Lower leg skin (tissue), 4 donors: ENCODE measurements around the gene SS18L1. TPM values are rescaled to one million over a fixed set of nuclear protein-coding genes. Genes with fewer than 3 reads are reported as not detected.

Source experiments
- DNase-seq, 2 donors: peaks; one replicate each; pipeline ENCODE4 v3.0.0-alpha.2; 2019; ENCODE audit warnings: low spot score in 2 of 2
- H3K4me3 ChIP-seq: fragments of 200-600 bp; sonication (generic); 2 replicates; pipeline ENCODE4 v1.5.1; 2017; ENCODE audit warnings: mild to moderate bottlenecking, low read depth; ENCODE audit not compliant: poor library complexity, severe bottlenecking
- POLR2A ChIP-seq, 2 donors: fragments of 450-650 bp; IDR thresholded peaks; one replicate each; pipeline ENCODE4 v1.6.1; 2016 to 2017; ENCODE audit warnings: antibody characterized with exemption in 2 of 2, mild to moderate bottlenecking in 1 of 2, moderate library complexity in 1 of 2
- WGBS, 2 donors: methylation state at CpG; one replicate each; pipeline ENCODE4 v1.1.5; 2018; 5-methylcytosine and 5-hydroxymethylcytosine counted together
- intact Hi-C: fragments of 100-400 bp; cut with DNase I; formaldehyde crosslinking; loops from one replicate; pipeline ENCODE4 v1.15.0; 2023; ENCODE audit warnings: low total_unique reads
- total RNA-seq, 4 donors: library from RNA; depleted of rRNA; stranded (reverse); fragments of >200 nt; gene quantifications; one replicate each; pipeline ENCODE4 v1.1.0, GENCODE V29; 2016
- TF ChIP-seq, protein P1 (sequence below), 3 donors: fragments of 450-650 bp; IDR thresholded peaks; one replicate each; pipeline ENCODE4 v1.5.1; 2016; ENCODE audit warnings: antibody characterized with exemption in 3 of 3, mild to moderate bottlenecking in 3 of 3, moderate library complexity in 2 of 3

The SS18L1 gene
- total RNA-seq, 4 donors from 2014 or later, result 23.3 to 51.7 (median 25.8) TPM

DNA sequence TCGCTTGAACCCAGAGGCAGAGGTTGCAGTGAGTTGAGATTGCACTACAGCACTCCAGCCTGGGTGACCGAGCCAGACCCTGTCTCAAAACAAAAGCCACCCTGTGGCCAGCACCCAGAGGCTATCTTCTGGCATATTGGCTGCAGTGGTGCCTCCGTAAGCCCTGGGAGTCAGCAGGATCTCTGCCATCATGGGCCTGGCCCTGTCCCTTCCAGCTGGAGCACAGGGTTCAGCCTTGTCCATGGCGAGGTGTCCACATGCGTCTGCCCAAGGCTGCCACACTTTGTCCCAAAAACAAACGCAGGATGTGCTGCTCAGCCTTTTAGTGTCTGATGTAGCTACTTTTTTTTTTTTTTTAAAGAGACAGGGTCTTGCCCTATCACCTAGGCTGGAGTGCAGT lies 23.9 kb downstream of the SS18L1 start:
- H3K4me3 ChIP-seq, result no peak overlapping the region
- intact Hi-C loops, result no loop called here
- 83 to 85% methylated on average over 6 of the region's 6 CpGs for WGBS, 2 donors
- TF ChIP-seq, protein P1, sequence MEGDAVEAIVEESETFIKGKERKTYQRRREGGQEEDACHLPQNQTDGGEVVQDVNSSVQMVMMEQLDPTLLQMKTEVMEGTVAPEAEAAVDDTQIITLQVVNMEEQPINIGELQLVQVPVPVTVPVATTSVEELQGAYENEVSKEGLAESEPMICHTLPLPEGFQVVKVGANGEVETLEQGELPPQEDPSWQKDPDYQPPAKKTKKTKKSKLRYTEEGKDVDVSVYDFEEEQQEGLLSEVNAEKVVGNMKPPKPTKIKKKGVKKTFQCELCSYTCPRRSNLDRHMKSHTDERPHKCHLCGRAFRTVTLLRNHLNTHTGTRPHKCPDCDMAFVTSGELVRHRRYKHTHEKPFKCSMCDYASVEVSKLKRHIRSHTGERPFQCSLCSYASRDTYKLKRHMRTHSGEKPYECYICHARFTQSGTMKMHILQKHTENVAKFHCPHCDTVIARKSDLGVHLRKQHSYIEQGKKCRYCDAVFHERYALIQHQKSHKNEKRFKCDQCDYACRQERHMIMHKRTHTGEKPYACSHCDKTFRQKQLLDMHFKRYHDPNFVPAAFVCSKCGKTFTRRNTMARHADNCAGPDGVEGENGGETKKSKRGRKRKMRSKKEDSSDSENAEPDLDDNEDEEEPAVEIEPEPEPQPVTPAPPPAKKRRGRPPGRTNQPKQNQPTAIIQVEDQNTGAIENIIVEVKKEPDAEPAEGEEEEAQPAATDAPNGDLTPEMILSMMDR (IDR thresholded peaks at IDR 0.05), result no peak
- no peak for TF ChIP-seq POLR2A (IDR thresholded peaks at IDR 0.05)
- DNase-seq, result no peak

DNA sequence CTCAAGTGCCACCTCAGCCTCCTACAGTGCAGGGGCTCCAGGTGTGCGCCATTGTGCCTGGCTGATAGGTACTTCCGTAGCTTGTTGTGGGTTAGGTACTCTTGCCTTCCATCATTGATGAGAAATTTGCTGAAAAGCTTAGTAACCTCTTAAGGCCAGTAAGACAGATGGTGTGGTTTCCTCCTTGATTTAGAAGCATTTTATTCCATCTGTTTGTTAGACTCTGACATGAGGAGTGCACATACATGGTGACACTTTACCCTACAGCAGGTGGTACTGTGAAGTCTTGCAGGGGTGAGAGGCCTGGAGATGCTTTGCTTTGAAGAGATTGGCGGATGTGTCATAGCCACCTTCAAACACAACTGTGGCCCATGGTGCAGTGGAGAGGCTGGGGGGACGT lies 24.5 kb downstream of the SS18L1 start:
- no peak overlapping the region for H3K4me3 ChIP-seq
- no peak for TF ChIP-seq POLR2A (IDR thresholded peaks at IDR 0.05)
- TF ChIP-seq, protein P1 (IDR thresholded peaks at IDR 0.05), result no peak
- intact Hi-C loops, result no loop called here
- WGBS, 2 donors, result 69 to 96% methylated on average over 4 of the region's 4 CpGs
- DNase-seq, result no peak

DNA sequence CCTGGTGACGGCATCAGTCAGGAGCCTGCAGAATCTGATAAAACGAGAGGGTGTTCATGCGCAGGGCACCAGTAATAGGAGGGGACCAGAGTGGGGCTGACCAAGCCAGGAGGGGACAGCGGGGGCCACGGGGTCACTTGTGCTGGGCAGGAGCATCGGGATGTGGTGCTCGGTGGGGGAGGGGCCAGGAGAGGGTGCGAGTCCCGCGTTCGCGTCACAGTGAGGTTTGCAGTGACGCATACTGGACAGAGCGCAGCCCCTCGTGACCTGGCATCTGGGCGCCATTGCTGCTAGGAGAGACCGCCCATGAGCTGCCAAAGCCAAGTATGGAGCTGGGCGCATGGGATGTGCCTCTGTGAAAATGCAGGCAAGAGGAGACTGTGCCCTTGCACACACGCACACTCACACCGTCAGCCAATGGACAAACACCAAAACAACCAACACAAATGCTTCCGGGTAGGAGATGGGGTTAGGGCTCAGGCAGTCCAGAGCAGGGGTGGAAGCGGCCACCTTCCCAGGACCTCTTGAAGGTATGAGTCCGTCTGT lies 25.4 kb downstream of the SS18L1 start:
- WGBS, 2 donors, result 93 to 95% methylated on average over 21 to 23 of the region's 23 CpGs
- TF ChIP-seq, protein P1 (IDR thresholded peaks at IDR 0.05), result no peak
- TF ChIP-seq POLR2A (IDR thresholded peaks at IDR 0.05), result no peak
- no peak overlapping the region for H3K4me3 ChIP-seq
- DNase-seq, result no peak
- intact Hi-C loops, result no loop called here

DNA sequence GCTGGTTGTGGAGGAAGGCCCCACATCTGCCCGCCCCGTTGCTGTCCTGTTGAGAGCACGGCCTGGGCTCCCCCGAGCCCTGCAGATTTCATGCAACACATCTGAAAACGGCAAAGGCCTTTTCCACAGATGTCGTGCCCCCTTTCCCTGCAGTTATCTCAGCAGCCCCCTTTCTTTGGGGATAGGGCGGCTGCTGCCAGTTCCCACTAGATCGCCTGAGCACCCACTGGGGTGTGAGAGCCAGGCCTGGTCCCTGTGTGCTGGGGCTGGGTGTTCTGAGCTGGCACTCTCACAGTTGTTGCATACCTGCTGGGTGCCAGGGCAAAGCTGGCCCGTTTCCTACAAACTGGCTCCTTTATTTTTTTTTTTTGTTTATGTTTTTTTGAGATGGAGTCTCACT lies 27.0 kb downstream of the SS18L1 start:
- intact Hi-C loops, result no loop called here
- WGBS, 2 donors, result 91 to 93% methylated on average over 9 of the region's 9 CpGs
- TF ChIP-seq, protein P1 (IDR thresholded peaks at IDR 0.05), result no peak
- DNase-seq, result no peak
- no peak overlapping the region for H3K4me3 ChIP-seq

DNA sequence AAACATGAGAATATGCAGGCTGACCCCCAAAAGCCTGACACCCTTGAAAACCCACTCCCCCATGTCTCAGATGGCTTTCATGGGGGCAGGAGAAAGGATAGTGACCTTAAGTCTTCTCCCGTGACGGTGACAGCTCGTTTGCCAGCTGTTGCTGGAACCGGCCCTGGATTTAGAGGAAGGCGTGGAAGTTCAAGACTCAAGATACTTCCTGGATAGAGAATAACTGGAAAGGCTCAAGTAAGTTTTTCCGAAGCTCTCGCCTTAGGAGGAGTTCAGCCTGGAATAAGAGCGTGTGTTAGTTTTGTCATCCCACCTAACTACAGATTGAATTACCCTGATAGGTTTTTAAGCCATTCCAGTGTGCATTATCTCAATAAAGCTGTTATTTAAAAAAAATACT lies 27.7 kb downstream of the SS18L1 start:
- no peak for DNase-seq
- no peak for TF ChIP-seq POLR2A (IDR thresholded peaks at IDR 0.05)
- TF ChIP-seq, protein P1 (IDR thresholded peaks at IDR 0.05), result no peak
- whole genome bisulfite sequencing, 2 donors, result 84 to 90% methylated on average over 8 of the region's 8 CpGs
- intact Hi-C loops, result no loop called here
- H3K4me3 ChIP-seq, result no peak overlapping the region

DNA sequence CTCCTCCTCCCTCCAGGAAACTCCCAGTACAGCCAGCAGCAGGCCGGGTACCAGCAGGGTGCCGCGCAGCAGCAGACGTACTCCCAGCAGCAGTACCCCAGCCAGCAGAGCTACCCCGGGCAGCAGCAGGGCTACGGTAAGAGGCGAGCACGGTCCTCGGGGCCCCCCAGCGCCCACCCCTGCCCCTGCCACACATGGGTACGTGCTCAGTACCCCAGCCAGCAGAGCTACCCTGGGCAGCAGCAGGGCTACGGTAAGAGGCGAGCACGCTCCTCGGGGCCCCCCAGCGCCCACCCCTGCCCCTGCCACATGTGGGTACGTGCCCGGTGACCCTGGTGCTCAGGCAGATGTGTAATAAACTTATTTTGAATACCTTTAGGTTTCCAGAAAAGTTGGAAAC lies 29.1 kb downstream of the SS18L1 start:
- no peak overlapping the region for H3K4me3 ChIP-seq
- intact Hi-C loops, result no loop called here
- 92 to 97% methylated on average over 17 to 18 of the region's 18 CpGs for WGBS, 2 donors
- TF ChIP-seq POLR2A (IDR thresholded peaks at IDR 0.05), result no peak
- TF ChIP-seq, protein P1 (IDR thresholded peaks at IDR 0.05), result no peak
- DNase-seq, result no peak
